ENCODE data around the gene BCAS3.

Gene BCAS3

DNA sequence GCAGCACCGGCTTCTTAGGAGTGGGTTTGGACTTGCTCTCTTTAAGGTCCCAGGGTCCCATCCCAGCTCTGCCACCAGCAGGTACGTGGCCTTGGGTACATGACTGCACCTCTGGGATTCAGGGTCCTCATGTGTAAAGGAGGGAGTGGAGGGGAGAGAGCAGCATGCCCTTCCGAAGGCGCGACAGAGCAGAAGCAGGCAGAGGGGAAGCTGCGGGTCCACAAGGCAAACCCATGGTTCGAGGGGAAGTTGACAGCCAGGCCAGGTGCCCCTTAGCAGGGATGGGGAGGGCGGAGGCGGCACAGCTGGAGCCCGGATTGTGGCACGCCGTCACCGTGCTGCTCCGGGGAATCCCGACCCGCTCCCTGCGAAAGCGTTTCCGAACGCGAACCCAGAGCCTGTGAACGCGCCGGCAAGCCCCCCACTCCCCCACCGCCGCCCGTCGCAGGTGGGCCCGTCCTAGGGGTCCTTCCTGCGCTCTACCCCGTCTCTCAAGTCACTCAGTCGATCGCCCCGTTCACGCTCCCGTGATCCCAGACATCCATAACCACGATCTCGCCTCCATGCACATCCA is 717.8 kb downstream of the BCAS3 start:
- no peaks in the 10 kb centered on the region for H3K4me1 ChIP-seq (ENCODE audit: insufficient read depth, low read length, severe bottlenecking)
- no peaks in the 10 kb centered on the region for H3K9me3 ChIP-seq (ENCODE audit: low read length)
- H4K20me1 ChIP-seq (ENCODE audit: insufficient read depth, low read length) = no peaks in the 10 kb centered on the region
- H3K9ac ChIP-seq (ENCODE audit: low read length) = no peak overlapping the region
- H3K27me3 ChIP-seq (ENCODE audit: insufficient read depth, low read length) = no peaks in the 10 kb centered on the region
- H3K36me3 ChIP-seq (ENCODE audit: insufficient read depth, low read length) = no peaks in the 10 kb centered on the region
- no peak overlapping the region for H3K4me2 ChIP-seq (ENCODE audit: low read length)
- H3K9me2 ChIP-seq (ENCODE audit: low read depth, low read length) = no peaks in the 10 kb centered on the region
- H3K4me3 ChIP-seq (ENCODE audit: low read depth, low read length, poor library complexity, severe bottlenecking) = no peak overlapping the region
- H3F3A ChIP-seq (ENCODE audit: insufficient read depth, low read length) = no peaks in the 10 kb centered on the region
- no peak overlapping the region for H3K27ac ChIP-seq (ENCODE audit: low read depth, low read length, poor library complexity, severe bottlenecking)
- TF ChIP-seq, protein P1, sequence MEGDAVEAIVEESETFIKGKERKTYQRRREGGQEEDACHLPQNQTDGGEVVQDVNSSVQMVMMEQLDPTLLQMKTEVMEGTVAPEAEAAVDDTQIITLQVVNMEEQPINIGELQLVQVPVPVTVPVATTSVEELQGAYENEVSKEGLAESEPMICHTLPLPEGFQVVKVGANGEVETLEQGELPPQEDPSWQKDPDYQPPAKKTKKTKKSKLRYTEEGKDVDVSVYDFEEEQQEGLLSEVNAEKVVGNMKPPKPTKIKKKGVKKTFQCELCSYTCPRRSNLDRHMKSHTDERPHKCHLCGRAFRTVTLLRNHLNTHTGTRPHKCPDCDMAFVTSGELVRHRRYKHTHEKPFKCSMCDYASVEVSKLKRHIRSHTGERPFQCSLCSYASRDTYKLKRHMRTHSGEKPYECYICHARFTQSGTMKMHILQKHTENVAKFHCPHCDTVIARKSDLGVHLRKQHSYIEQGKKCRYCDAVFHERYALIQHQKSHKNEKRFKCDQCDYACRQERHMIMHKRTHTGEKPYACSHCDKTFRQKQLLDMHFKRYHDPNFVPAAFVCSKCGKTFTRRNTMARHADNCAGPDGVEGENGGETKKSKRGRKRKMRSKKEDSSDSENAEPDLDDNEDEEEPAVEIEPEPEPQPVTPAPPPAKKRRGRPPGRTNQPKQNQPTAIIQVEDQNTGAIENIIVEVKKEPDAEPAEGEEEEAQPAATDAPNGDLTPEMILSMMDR (IDR thresholded peaks at IDR 0.05; ENCODE audit: low read length) = no peak
- no peak for TF ChIP-seq EZH2 (IDR thresholded peaks at IDR 0.05; ENCODE audit: borderline replicate concordance, low read length)
- no peak overlapping the region for H2AFZ ChIP-seq (ENCODE audit: low read length)
- H3K79me2 ChIP-seq (ENCODE audit: insufficient read depth, low read length) = no peaks in the 10 kb centered on the region

DNA sequence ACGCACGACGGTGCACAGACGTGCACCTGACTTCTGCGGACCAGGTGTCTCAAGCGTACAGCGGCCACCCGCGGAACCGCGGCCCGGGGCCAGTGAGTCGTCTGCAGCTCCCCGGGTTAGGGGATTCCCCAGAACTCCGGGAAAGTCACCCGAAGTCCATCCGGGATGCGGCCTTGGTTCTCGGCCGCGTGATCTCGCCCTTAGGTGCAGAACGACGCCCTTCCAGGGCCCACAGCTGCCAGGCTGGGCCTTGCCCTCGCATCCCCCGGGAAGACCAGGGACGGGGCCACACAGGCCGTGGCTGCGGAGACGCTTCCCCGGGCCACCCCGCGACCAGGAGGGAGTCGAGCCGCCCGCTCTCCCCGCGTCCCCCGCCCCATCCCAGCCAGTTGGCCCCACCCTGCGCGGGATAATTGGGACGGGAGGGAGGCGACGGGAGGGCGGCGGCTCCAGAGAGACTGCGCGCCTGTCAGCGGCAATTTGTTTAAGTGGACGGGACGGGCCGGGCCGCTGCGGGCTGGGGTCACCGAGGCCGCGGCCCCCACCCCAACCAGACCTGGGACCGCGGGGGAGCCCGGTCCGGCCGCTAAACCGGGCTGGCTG is 718.4 kb downstream of the BCAS3 start:
- TF ChIP-seq EZH2 (IDR thresholded peaks at IDR 0.05; ENCODE audit: borderline replicate concordance, low read length) = no peak
- TF ChIP-seq, protein P1 (IDR thresholded peaks at IDR 0.05; ENCODE audit: low read length) = no peak
- Histone ChIP-seq H3K27ac (ENCODE audit: low read depth, low read length, poor library complexity, severe bottlenecking) (no peak overlapping the region), H3K9me3 (ENCODE audit: low read length) (no peaks in the 10 kb centered on the region), H4K20me1 (ENCODE audit: insufficient read depth, low read length) (no peaks in the 10 kb centered on the region), H3K27me3 (ENCODE audit: insufficient read depth, low read length) (no peaks in the 10 kb centered on the region), H3K4me2 (ENCODE audit: low read length) (no peak overlapping the region), H3K9ac (ENCODE audit: low read length) (no peak overlapping the region), H3K9me2 (ENCODE audit: low read depth, low read length) (no peaks in the 10 kb centered on the region), H3K79me2 (ENCODE audit: insufficient read depth, low read length) (no peaks in the 10 kb centered on the region), H3K36me3 (ENCODE audit: insufficient read depth, low read length) (no peaks in the 10 kb centered on the region), H3K4me3 (ENCODE audit: low read depth, low read length, poor library complexity, severe bottlenecking) (no peak overlapping the region), H3F3A (ENCODE audit: insufficient read depth, low read length) (no peaks in the 10 kb centered on the region), H3K4me1 (ENCODE audit: insufficient read depth, low read length, severe bottlenecking) (no peaks in the 10 kb centered on the region), H2AFZ (ENCODE audit: low read length) (no peak overlapping the region)

GRCh38 chr17:61396586-61397085 is 719.0 kb downstream of the BCAS3 start:
- Histone ChIP-seq H3K27me3 (ENCODE audit: insufficient read depth, low read length) (no peaks in the 10 kb centered on the region), H3K79me2 (ENCODE audit: insufficient read depth, low read length) (no peaks in the 10 kb centered on the region), H3F3A (ENCODE audit: insufficient read depth, low read length) (no peaks in the 10 kb centered on the region), H3K4me1 (ENCODE audit: insufficient read depth, low read length, severe bottlenecking) (no peaks in the 10 kb centered on the region), H3K9me2 (ENCODE audit: low read depth, low read length) (no peaks in the 10 kb centered on the region), H3K27ac (ENCODE audit: low read depth, low read length, poor library complexity, severe bottlenecking) (no peak overlapping the region), H3K4me2 (ENCODE audit: low read length) (no peak overlapping the region), H3K4me3 (ENCODE audit: low read depth, low read length, poor library complexity, severe bottlenecking) (no peak overlapping the region), H3K36me3 (ENCODE audit: insufficient read depth, low read length) (no peaks in the 10 kb centered on the region), H2AFZ (ENCODE audit: low read length) (no peak overlapping the region), H4K20me1 (ENCODE audit: insufficient read depth, low read length) (no peaks in the 10 kb centered on the region), H3K9ac (ENCODE audit: low read length) (no peak overlapping the region), H3K9me3 (ENCODE audit: low read length) (no peaks in the 10 kb centered on the region)
- TF ChIP-seq EZH2 (IDR thresholded peaks at IDR 0.05; ENCODE audit: borderline replicate concordance, low read length) = no peak
- TF ChIP-seq, protein P1 (IDR thresholded peaks at IDR 0.05; ENCODE audit: low read length) = no peak

All from OCI-LY1 (cell line).